Breast epithelium (tissue), 3 donors: Measurements from ENCODE around the gene AMPD2.

Experiments
- POLR2A ChIP-seq: fragments of 450-650 bp; IDR thresholded peaks from one replicate; pipeline ENCODE4 v1.6.1; 2016; ENCODE audit warnings: antibody characterized with exemption, mild to moderate bottlenecking, moderate library complexity
- POLR2AphosphoS5 ChIP-seq, 3 donors: sonication (generic); formaldehyde crosslinking; IDR thresholded peaks; one replicate each; pipeline ENCODE4 v1.6.1; 2017; ENCODE audit warnings: antibody characterized with exemption in 3 of 3

GRCh38 chr1:109616391-109616790 lies 3.2 kb upstream of the AMPD2 start:
- TF ChIP-seq POLR2AphosphoS5 (IDR thresholded peaks at IDR 0.05) (no peak), POLR2A (no peak)
